Breast epithelium (tissue), 3 donors: Measurements from ENCODE around the gene DOCK9.

Source experiments
- POLR2A ChIP-seq: fragments of 450-650 bp; IDR thresholded peaks from one replicate; pipeline ENCODE4 v1.6.1; 2016; ENCODE audit warnings: antibody characterized with exemption, mild to moderate bottlenecking, moderate library complexity
- TF ChIP-seq, protein P1 (sequence below), 3 donors: fragments of 450-650 bp; IDR thresholded peaks; one replicate each; pipeline ENCODE4 v1.5.1; 2016 to 2017; ENCODE audit warnings: antibody characterized with exemption in 3 of 3, mild to moderate bottlenecking in 3 of 3, moderate library complexity in 3 of 3

DNA sequence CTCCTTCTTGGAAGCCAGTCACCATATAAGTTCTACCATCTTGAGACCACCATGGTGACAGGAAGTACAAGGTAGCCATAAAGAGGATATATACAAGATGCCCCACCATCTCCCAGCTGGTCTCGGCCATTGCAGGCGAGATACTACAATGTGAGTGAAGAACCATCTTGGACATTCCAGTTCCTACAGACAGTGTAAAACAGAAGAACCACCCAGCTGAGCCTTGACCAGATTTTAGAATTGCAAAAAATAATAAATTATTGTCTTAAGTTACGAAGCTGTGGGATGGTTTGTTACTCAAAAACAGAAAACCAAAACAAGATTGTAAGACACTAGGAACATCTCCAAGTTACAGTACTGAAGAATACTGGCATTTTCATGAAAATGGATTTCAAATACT is 43.6 kb downstream of the DOCK9 start:
- TF ChIP-seq POLR2A: no peak
- TF ChIP-seq, protein P1, sequence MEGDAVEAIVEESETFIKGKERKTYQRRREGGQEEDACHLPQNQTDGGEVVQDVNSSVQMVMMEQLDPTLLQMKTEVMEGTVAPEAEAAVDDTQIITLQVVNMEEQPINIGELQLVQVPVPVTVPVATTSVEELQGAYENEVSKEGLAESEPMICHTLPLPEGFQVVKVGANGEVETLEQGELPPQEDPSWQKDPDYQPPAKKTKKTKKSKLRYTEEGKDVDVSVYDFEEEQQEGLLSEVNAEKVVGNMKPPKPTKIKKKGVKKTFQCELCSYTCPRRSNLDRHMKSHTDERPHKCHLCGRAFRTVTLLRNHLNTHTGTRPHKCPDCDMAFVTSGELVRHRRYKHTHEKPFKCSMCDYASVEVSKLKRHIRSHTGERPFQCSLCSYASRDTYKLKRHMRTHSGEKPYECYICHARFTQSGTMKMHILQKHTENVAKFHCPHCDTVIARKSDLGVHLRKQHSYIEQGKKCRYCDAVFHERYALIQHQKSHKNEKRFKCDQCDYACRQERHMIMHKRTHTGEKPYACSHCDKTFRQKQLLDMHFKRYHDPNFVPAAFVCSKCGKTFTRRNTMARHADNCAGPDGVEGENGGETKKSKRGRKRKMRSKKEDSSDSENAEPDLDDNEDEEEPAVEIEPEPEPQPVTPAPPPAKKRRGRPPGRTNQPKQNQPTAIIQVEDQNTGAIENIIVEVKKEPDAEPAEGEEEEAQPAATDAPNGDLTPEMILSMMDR (IDR thresholded peaks at IDR 0.05): no peak
